ENCODE measurements around the gene TTC34. TPM values are rescaled to one million over a fixed set of nuclear protein-coding genes. Genes with fewer than 3 reads are reported as not detected.

TTC34 gene
- total RNA-seq, 2 experiments from 2014 or later = 2.7 to 2.8 TPM

DNA sequence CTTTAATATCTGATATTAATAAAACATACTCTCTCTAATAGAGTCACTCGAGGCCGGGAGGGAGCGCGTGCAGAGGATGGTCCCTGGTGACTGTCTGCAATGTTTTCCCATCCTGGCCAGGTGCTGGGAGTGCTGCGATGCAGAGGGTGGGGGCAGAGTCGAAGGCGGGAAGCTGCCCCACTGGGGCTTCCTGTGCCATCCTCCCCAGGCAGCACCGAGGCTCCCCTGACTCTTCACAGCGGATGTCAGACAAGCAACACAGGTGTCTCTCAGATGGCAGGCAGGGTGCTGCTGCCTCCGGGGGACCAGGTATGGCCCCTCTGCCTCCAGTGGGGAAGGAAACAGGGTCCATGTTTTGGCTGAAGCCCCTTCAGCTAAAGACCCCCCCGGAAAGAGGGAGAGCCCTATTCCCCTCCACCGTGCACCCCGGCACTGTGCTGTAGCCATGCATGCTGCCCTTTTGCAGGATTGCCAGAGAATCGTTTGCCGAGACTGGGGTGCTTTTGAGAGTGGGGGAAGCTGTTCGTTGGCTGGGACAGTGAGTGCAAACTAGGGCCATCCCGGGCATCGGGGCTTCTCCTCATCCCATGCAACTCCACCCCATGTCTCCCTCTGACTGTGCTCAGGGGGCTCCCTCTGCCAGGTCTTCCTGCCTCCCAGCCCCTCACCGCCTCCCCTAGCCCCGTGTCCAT lies 32.1 kb upstream of the TTC34 start:
- H3K27ac Mint-ChIP-seq = no peak overlapping the region
- H3K27me3 Mint-ChIP-seq = no peaks in the 10 kb centered on the region
- no peak overlapping the region for H3K4me3 Mint-ChIP-seq
- DNase-seq = no peak
- H3K9me3 Mint-ChIP-seq = no peaks in the 10 kb centered on the region
- no peak for ATAC-seq (ENCODE audit: low read depth)
- no peaks in the 10 kb centered on the region for H3K36me3 Mint-ChIP-seq
- POLR2A ChIA-PET = no interaction called here
- H3K4me1 Mint-ChIP-seq = no peaks in the 10 kb centered on the region

DNA sequence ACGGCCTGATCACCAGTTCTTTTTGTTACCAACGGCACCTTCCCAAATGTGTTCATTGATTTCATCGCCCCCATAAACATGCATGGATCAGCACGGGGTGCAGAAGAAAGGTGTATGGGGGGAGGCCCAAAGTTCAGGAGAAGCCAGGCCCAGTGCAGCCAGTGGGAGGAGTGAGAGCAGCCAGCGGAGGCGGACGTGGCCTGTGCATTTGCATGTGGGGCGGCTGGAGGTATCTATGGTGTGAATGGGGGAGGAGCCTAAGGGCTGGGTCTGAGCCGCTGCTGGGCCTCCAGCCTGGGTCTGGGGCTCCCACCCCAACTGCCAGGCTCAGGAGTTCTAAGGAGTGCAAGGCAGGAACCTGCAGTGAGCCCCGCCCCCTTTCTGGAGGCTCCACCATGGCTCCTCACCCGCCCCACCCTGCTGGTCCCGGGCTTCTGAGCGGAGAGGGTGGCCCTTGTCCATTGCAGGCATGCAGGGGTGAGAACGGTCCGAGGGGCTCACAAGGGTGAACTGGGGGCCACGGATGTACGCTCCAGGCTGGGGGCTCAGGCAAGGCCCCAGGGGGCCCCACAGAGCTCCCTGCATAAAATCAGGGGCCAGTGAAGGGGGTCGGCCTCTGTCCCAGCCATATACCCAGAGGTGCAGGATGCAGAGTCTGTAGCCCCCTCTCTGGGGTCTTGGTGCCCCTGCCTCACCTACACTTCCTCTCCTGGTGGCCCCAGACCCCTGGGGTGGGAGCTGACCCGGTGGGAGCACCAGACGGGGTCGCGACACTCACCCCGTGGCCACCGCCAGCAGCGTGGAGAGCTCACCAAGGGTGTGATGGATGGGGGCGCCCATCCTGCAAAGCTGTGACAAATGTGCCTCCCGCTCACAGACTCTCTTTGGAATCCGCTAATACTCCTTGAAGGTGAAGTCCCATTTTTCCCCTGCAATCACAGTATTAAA lies 31.3 kb upstream of the TTC34 start:
- no peaks in the 10 kb centered on the region for H3K27me3 Mint-ChIP-seq
- no peaks in the 10 kb centered on the region for H3K4me1 Mint-ChIP-seq
- no peak overlapping the region for H3K27ac Mint-ChIP-seq
- no peak for ATAC-seq (ENCODE audit: low read depth)
- H3K4me3 Mint-ChIP-seq = no peak overlapping the region
- no peaks in the 10 kb centered on the region for H3K36me3 Mint-ChIP-seq
- POLR2A ChIA-PET = no interaction called here
- DNase-seq = no peak
- no peaks in the 10 kb centered on the region for H3K9me3 Mint-ChIP-seq

- H3K4me1 Mint-ChIP-seq = no peaks in the 10 kb centered on the region
- peaks cover 4% of the 10 kb centered on the region for H3K9me3 Mint-ChIP-seq
- H3K36me3 Mint-ChIP-seq = no peaks in the 10 kb centered on the region
- DNase-seq (no peak), ATAC-seq (ENCODE audit: low read depth) (no peak)
- H3K27me3 Mint-ChIP-seq = no peaks in the 10 kb centered on the region
- H3K27ac Mint-ChIP-seq = no peak overlapping the region
- H3K4me3 Mint-ChIP-seq = no peak overlapping the region
- POLR2A ChIA-PET = no interaction called here
Measured at GRCh38 chr1:2831596-2832212, 30.2 kb upstream of the TTC34 start.

DNA sequence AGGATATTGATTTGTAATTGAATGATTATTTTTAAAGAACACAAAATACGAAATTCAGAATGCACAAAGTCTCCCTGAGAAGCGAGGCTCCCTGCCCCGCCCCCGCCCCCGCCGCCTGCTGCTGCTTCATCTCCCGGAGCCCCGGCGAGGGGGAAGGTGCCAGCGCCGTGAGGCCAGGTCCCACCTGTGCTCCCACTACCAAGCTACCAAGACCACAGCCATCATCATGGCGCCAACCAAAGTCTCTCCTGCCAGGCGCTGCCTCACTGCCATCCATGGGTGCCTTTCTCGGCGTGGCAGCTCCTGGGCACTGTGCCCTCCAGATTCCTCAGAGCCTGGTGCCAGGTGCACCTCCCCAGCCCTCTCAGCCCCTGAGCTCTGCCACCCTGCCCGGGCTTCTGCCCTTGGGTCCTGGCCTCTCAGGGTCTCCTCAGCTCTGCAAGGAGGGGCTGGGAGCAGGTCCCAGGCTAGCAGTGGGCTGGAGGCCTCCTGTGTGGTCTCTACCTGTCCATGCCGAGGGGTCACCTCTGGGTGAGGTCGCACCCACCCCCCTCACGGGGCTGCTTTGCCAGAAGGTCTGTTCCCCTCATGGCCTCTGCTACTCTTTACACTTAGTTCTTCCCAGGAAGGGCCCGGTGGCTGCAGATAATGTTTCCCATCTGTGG lies 29.4 kb upstream of the TTC34 start:
- DNase-seq (no peak), ATAC-seq (ENCODE audit: low read depth) (no peak)
- H3K36me3 Mint-ChIP-seq = no peaks in the 10 kb centered on the region
- H3K4me1 Mint-ChIP-seq = no peaks in the 10 kb centered on the region
- POLR2A ChIA-PET = interaction anchor here (0.5 kb wide), 1 partner anchor 1818 kb away, joined by 4 read pairs; no protein-coding TSS in a partner anchor
- peaks cover 4% of the 10 kb centered on the region for H3K9me3 Mint-ChIP-seq
- H3K27ac Mint-ChIP-seq = no peak overlapping the region
- no peaks in the 10 kb centered on the region for H3K27me3 Mint-ChIP-seq
- H3K4me3 Mint-ChIP-seq = no peak overlapping the region

DNA sequence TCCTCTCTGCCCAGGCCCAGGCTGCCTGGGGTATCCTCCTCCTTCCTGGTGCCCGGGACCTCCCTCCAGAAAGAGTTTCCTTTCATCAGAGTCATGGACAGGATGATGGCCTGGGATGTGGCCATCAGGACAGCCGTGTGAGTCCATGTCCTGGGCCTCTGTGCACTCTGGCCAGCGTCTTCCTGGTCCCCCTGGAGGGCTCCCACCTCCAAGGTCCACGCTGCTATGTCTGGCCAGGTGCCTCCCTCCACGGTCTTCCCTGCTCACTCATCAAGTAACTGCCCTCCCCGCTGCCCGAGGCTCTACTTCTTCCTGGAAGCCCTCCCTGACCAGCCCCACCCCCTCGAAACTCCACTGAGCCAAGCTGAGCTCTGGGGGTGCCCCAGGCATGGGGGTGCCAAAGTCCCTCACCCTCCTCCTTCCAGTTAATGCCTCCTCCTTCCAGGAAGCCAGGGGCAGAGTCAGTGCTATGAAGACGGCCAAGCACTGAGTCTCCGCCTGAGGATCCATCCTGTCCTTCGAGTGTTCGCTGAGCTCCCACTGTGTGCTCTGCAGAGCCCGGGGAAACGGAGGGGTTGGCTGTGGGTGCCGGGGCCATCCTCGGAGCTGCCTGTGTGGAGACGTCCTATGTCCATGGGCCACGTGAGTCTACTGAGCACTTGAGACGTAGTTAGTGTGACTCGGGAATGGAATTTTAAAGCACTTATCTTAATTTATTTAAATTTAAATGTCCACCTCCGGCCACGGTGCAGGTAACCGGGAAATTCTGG lies 28.5 kb upstream of the TTC34 start:
- ATAC-seq (ENCODE audit: low read depth) (no peak), DNase-seq (no peak)
- no peaks in the 10 kb centered on the region for H3K4me1 Mint-ChIP-seq
- H3K27ac Mint-ChIP-seq = no peak overlapping the region
- H3K36me3 Mint-ChIP-seq = no peaks in the 10 kb centered on the region
- H3K27me3 Mint-ChIP-seq = no peaks in the 10 kb centered on the region
- H3K4me3 Mint-ChIP-seq = no peak overlapping the region
- peaks cover 4% of the 10 kb centered on the region for H3K9me3 Mint-ChIP-seq
- POLR2A ChIA-PET = no interaction called here

DNA sequence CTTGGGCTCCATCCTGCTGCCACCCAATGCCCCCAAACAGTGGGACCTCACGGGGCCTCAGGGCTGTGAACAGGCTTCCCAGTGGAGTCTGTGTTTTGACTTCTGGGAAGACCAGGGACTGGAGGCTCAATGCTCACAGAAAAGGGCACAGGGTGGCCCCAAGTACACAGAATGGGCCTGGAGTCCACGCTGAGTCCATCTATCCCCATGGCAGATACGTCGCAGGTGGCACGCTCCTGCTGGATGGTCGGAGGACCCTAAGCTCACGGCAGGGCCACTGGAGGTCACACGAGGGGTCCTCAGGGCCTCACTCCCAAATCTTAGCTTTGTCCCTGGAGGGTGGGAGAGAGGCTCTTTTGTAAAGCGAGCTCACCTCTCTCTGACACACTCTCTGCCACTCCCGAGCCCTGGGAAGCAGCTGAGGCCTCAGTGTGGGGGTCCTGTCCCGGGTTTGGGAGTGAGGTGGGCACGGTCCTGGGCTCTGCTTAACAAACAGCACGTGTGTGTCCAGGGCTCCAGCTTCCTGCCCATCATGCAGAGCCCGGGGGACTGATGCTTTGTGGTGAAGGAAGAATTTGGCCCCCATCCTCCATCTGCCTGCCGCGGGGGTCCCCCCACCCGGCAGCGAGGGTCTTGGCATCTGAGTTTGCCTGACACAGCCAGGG lies 27.2 kb upstream of the TTC34 start:
- DNase-seq (no peak), ATAC-seq (ENCODE audit: low read depth) (no peak)
- Mint-ChIP-seq H3K4me1 (no peaks in the 10 kb centered on the region), H3K27me3 (no peaks in the 10 kb centered on the region), H3K9me3 (peaks cover 4% of the 10 kb centered on the region), H3K27ac (no peak overlapping the region), H3K36me3 (no peaks in the 10 kb centered on the region), H3K4me3 (no peak overlapping the region)
- POLR2A ChIA-PET = no interaction called here

DNA sequence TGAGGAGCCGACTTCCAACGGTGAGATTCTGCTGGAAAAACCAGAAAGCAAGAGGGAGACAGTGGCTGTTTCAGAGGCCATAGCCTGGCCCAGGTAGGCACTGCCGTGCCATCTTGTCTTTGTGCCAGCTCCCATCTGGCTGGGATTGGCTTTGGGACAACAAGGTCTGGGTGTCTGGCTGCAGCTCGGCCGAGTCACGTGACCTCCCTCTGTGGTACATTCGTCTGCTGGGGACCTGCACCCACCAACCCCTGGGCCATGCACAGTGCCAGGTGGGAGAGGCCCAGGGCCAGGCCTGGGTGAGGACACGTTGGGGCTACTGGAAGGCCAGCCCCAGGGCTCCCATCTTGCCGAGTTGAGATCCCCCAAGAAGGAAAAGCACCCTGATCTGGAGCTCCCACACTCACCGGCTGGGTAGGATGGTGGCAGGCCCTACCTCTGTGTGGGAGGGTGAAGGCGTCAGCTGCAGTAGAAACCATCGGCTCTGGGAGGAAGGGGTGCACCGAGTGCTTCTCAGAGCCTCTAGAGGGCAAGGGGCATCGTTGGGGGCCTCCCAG lies 25.3 kb upstream of the TTC34 start:
- DNase-seq = no peak
- POLR2A ChIA-PET = no interaction called here
- H3K9me3 Mint-ChIP-seq = peaks cover 4% of the 10 kb centered on the region
- ATAC-seq (ENCODE audit: low read depth) = no peak
- H3K36me3 Mint-ChIP-seq = no peaks in the 10 kb centered on the region
- H3K27me3 Mint-ChIP-seq = peaks cover 3% of the 10 kb centered on the region
- no peak overlapping the region for H3K27ac Mint-ChIP-seq
- H3K4me3 Mint-ChIP-seq = no peak overlapping the region
- H3K4me1 Mint-ChIP-seq = no peaks in the 10 kb centered on the region

- Mint-ChIP-seq H3K27ac (no peak overlapping the region), H3K27me3 (peaks cover 3% of the 10 kb centered on the region), H3K4me1 (no peaks in the 10 kb centered on the region), H3K36me3 (no peaks in the 10 kb centered on the region), H3K9me3 (peaks cover 4% of the 10 kb centered on the region), H3K4me3 (no peak overlapping the region)
- ATAC-seq (ENCODE audit: low read depth) = no peak
- DNase-seq = no peak
- POLR2A ChIA-PET = no interaction called here
Measured at GRCh38 chr1:2826316-2826715, 24.8 kb upstream of the TTC34 start.

- Mint-ChIP-seq H3K9me3 (peaks cover 4% of the 10 kb centered on the region), H3K27me3 (peaks cover 3% of the 10 kb centered on the region), H3K36me3 (no peaks in the 10 kb centered on the region), H3K27ac (no peak overlapping the region), H3K4me3 (no peak overlapping the region), H3K4me1 (no peaks in the 10 kb centered on the region)
- DNase-seq (no peak), ATAC-seq (ENCODE audit: low read depth) (no peak)
- POLR2A ChIA-PET = no interaction called here
Measured at GRCh38 chr1:2825487-2826189, 24.1 kb upstream of the TTC34 start.

GRCh38 chr1:2824999-2825398 lies 23.5 kb upstream of the TTC34 start:
- Mint-ChIP-seq H3K9me3 (peaks cover 4% of the 10 kb centered on the region), H3K4me3 (no peak overlapping the region), H3K4me1 (no peaks in the 10 kb centered on the region), H3K27me3 (peaks cover 3% of the 10 kb centered on the region), H3K36me3 (no peaks in the 10 kb centered on the region), H3K27ac (no peak overlapping the region)
- DNase-seq (no peak), ATAC-seq (ENCODE audit: low read depth) (no peak)
- POLR2A ChIA-PET = no interaction called here

- peaks cover 3% of the 10 kb centered on the region for H3K27me3 Mint-ChIP-seq
- DNase-seq (no peak), ATAC-seq (ENCODE audit: low read depth) (no peak)
- no peaks in the 10 kb centered on the region for H3K4me1 Mint-ChIP-seq
- no peaks in the 10 kb centered on the region for H3K36me3 Mint-ChIP-seq
- H3K9me3 Mint-ChIP-seq = peaks cover 4% of the 10 kb centered on the region
- H3K27ac Mint-ChIP-seq = no peak overlapping the region
- H3K4me3 Mint-ChIP-seq = no peak overlapping the region
- POLR2A ChIA-PET = no interaction called here
Measured at GRCh38 chr1:2823921-2824610, 22.6 kb upstream of the TTC34 start.

Data from activated naive CD8-positive, alpha-beta T cell treated with anti-CD3 and anti-CD28 coated beads, Interleukin-2, amount 10 ng/mL, durations not matched to agents 7 days and 5 days (primary cell).